IMR-90 (cell line): ENCODE measurements around the gene PTPN11. TPM values are rescaled to one million over a fixed set of nuclear protein-coding genes. Genes with fewer than 3 reads are reported as not detected.

Experiments
- ATAC-seq: fragments of 200-7000 bp; cut with Tn5 transposase; 2 replicates; pipeline ENCODE4 v1.9.1; 2020; ENCODE audit warnings: low read depth, mild to moderate bottlenecking, moderate library complexity
- BruUV-seq: library from RNA; stranded (reverse); fragments of 400-500 nt; replicated peaks from 2 replicates; lab custom pipeline; 2021; lab: Mats Ljungman, UMichigan
- CTCF ChIA-PET: fragments of 300-600 bp; formaldehyde crosslinking; extraction: SDS; loops from one replicate; lab custom pipeline; 2021; ENCODE audit warnings: antibody characterized with exemption; lab: Yijun Ruan, JAX
- POLR2A ChIA-PET: fragments of 300-600 bp; sonication (Branson Sonifier 250); formaldehyde crosslinking; loops from one replicate; lab custom pipeline; 2022; ENCODE audit warnings: antibody characterized with exemption; ENCODE audit not compliant: unreplicated experiment; lab: Charles Lee
- DNase-seq: peaks from one replicate; pipeline ENCODE4 v3.0.0; 2013
- H2AFZ ChIP-seq: replicated peaks from 2 replicates; pipeline ENCODE3; 2013; ENCODE audit warnings: low read length, mild to moderate bottlenecking; ENCODE audit not compliant: poor library complexity
- H2AK5ac ChIP-seq: 2 replicates; pipeline ENCODE4 v1.6.1; 2013; ENCODE audit warnings: low read depth, low read length, inconsistent platforms
- H2AK9ac ChIP-seq: replicated peaks from 2 replicates; pipeline ENCODE3; 2013; ENCODE audit warnings: mild to moderate bottlenecking, low read depth, low read length, moderate library complexity; ENCODE audit not compliant: poor library complexity
- H2BK120ac ChIP-seq: 2 replicates; pipeline ENCODE4 v1.6.1; 2013; ENCODE audit warnings: low read depth, low read length, inconsistent platforms
- H2BK15ac ChIP-seq: 3 replicates; pipeline ENCODE4 v1.6.1; 2013; ENCODE audit warnings: low read depth, low read length, inconsistent platforms
- H2BK20ac ChIP-seq: 2 replicates; pipeline ENCODE4 v1.6.1; 2013; ENCODE audit warnings: low read depth, mild to moderate bottlenecking, inconsistent platforms, low read length, moderate library complexity
- H2BK5ac ChIP-seq: 2 replicates; pipeline ENCODE4 v1.6.1; 2013; ENCODE audit warnings: mild to moderate bottlenecking, low read depth, low read length, inconsistent platforms; ENCODE audit not compliant: poor library complexity, severe bottlenecking
- H3K14ac ChIP-seq: replicated peaks from 2 replicates; pipeline ENCODE4 v1.6.1; 2013; ENCODE audit warnings: low read depth, low read length, inconsistent platforms
- H3K18ac ChIP-seq: 2 replicates; pipeline ENCODE4 v1.6.1; 2013; ENCODE audit warnings: low read depth, low read length, control low read depth
- H3K23ac ChIP-seq: 2 replicates; pipeline ENCODE4 v1.6.1; 2013; ENCODE audit warnings: low read depth, low read length, inconsistent platforms
- H3K27ac ChIP-seq: 2 replicates; pipeline ENCODE4 v1.5.1; 2013; ENCODE audit warnings: mild to moderate bottlenecking, control low read depth, low read length; ENCODE audit not compliant: insufficient read depth
- H3K27me3 ChIP-seq: 2 replicates; pipeline ENCODE4 v1.6.1; 2013; ENCODE audit warnings: low read length; ENCODE audit not compliant: control insufficient read depth, insufficient read depth
- H3K36me3 ChIP-seq: 2 replicates; pipeline ENCODE4 v1.6.1; 2013; ENCODE audit warnings: low read length, mixed read lengths; ENCODE audit not compliant: control insufficient read depth, insufficient read depth
- H3K4ac ChIP-seq: 2 replicates; pipeline ENCODE4 v1.6.1; 2013; ENCODE audit warnings: low read depth, low read length, inconsistent platforms
- H3K4me1 ChIP-seq: 2 replicates; pipeline ENCODE4 v1.6.1; 2013; ENCODE audit warnings: low read length, mixed read lengths; ENCODE audit not compliant: control insufficient read depth, insufficient read depth
- H3K4me2 ChIP-seq: 2 replicates; pipeline ENCODE4 v1.6.1; 2013; ENCODE audit warnings: low read depth, mild to moderate bottlenecking, control low read depth, low read length, moderate library complexity
- H3K4me3 ChIP-seq: 2 replicates; pipeline ENCODE4 v1.5.1; 2013; ENCODE audit warnings: low read depth, mild to moderate bottlenecking, control low read depth, low read length, moderate library complexity; ENCODE audit not compliant: insufficient read depth
- H3K56ac ChIP-seq: 2 replicates; pipeline ENCODE4 v1.6.1; 2013; ENCODE audit warnings: low read length, inconsistent platforms; ENCODE audit not compliant: insufficient read depth; ENCODE audit errors: extremely low read depth
- H3K79me1 ChIP-seq, 2 experiments: 2 replicates each; pipeline ENCODE4 v1.6.1; 2013; ENCODE audit warnings: low read length in 2 of 2, inconsistent platforms in 1 of 2, low read depth in 1 of 2
- H3K9ac ChIP-seq: 2 replicates; pipeline ENCODE4 v1.6.1; 2013; ENCODE audit warnings: low read depth, low read length, control low read depth
- H3K9me1 ChIP-seq: 2 replicates; pipeline ENCODE4 v1.6.1; 2013; ENCODE audit warnings: low read length, inconsistent platforms; ENCODE audit not compliant: insufficient read depth
- H3K9me3 ChIP-seq: 2 replicates; pipeline ENCODE4 v1.6.1; 2013; ENCODE audit warnings: low read length; ENCODE audit not compliant: control insufficient read depth, insufficient read depth
- H4K20me1 ChIP-seq: 2 replicates; pipeline ENCODE4 v1.6.1; 2013; ENCODE audit warnings: low read length, inconsistent platforms; ENCODE audit not compliant: insufficient read depth
- H4K5ac ChIP-seq: 2 replicates; pipeline ENCODE4 v1.6.1; 2013; ENCODE audit warnings: mild to moderate bottlenecking, low read depth, low read length, control low read depth
- H4K8ac ChIP-seq, 2 experiments: 2 replicates each; pipeline ENCODE4 v1.6.1; 2013; ENCODE audit warnings: low read depth in 2 of 2, low read length in 2 of 2, control low read depth in 1 of 2, inconsistent platforms in 1 of 2
- H4K91ac ChIP-seq: 2 replicates; pipeline ENCODE4 v1.6.1; 2013; ENCODE audit warnings: low read depth, low read length, inconsistent platforms; ENCODE audit not compliant: insufficient read depth
- BHLHE40 ChIP-seq: fragments of 150-350 bp; IDR thresholded peaks from 2 replicates; pipeline ENCODE4 v1.6.1; 2016; ENCODE audit warnings: mild to moderate bottlenecking, low read depth, low read length
- CEBPB ChIP-seq: IDR thresholded peaks from 2 replicates; pipeline ENCODE4 v1.6.1; 2012; ENCODE audit warnings: low read depth, low read length, improper control_type of control experiment
- CHD1 ChIP-seq: IDR thresholded peaks from 2 replicates; pipeline ENCODE4 v1.6.1; 2012; ENCODE audit warnings: low read depth, low read length, improper control_type of control experiment
- FOS ChIP-seq: fragments of 150-350 bp; IDR thresholded peaks from 2 replicates; pipeline ENCODE4 v1.6.1; 2016; ENCODE audit warnings: low read depth, low read length
- MAFK ChIP-seq: IDR thresholded peaks from 2 replicates; pipeline ENCODE4 v1.6.1; 2012; ENCODE audit warnings: low read depth, low read length, improper control_type of control experiment
- MAZ ChIP-seq: IDR thresholded peaks from 2 replicates; pipeline ENCODE4 v1.6.1; 2012; ENCODE audit warnings: low read depth, mild to moderate bottlenecking, low read length, improper control_type of control experiment, moderate library complexity, borderline replicate concordance
- MXI1 ChIP-seq: IDR thresholded peaks from 2 replicates; pipeline ENCODE4 v1.6.1; 2012; ENCODE audit warnings: low read depth, mild to moderate bottlenecking, low read length, moderate library complexity, borderline replicate concordance
- NFE2L2 ChIP-seq: fragments of 150-350 bp; IDR thresholded peaks from 2 replicates; pipeline ENCODE4 v1.6.1; 2016; ENCODE audit warnings: low read depth, mild to moderate bottlenecking, low read length
- POLR2A ChIP-seq: IDR thresholded peaks from 2 replicates; pipeline ENCODE4 v1.6.1; 2012; ENCODE audit warnings: mild to moderate bottlenecking, low read depth, low read length
- RAD21 ChIP-seq: IDR thresholded peaks from 2 replicates; pipeline ENCODE4 v1.6.1; 2012; ENCODE audit warnings: low read length, improper control_type of control experiment
- RCOR1 ChIP-seq: IDR thresholded peaks from 2 replicates; pipeline ENCODE4 v1.6.1; 2012; ENCODE audit warnings: mild to moderate bottlenecking, low read length, improper control_type of control experiment; ENCODE audit not compliant: insufficient replicate concordance
- RFX5 ChIP-seq: IDR thresholded peaks from 2 replicates; pipeline ENCODE4 v1.8.0; 2012; ENCODE audit warnings: low read depth, mild to moderate bottlenecking, low read length, moderate library complexity
- SMC3 ChIP-seq: fragments of 150-350 bp; IDR thresholded peaks from 2 replicates; pipeline ENCODE4 v1.6.1; 2016; ENCODE audit warnings: low read depth, mild to moderate bottlenecking, antibody characterized with exemption, low read length, moderate library complexity
- whole genome bisulfite sequencing, 2 experiments: methylation state at CpG; one replicate each; pipeline versions ENCODE4 v1.1.5 to v1.1.7; 2013; ENCODE audit warnings: missing lambda C conversion rate in 2 of 2; ENCODE audit not compliant: insufficient read length in 1 of 2; ENCODE audit errors: extremely low coverage in 2 of 2; 5-methylcytosine and 5-hydroxymethylcytosine counted together
- dilution Hi-C: fragments of 300-500 bp; cut with HindIII; formaldehyde crosslinking; loops from one replicate; pipeline ENCODE4 v1.14.3; 2018; ENCODE audit warnings: low sequenced_read_pairs; ENCODE audit not compliant: unreplicated experiment
- in situ Hi-C: fragments of 300-500 bp; cut with MboI; formaldehyde crosslinking; loops from 3 replicates; pipeline ENCODE4 v1.14.3; 2019; ENCODE audit warnings: low sequenced_read_pairs, inconsistent platforms, mixed read lengths
- intact Hi-C: fragments of 100-400 bp; cut with micrococcal nuclease; formaldehyde crosslinking; loops from 2 replicates; pipeline ENCODE4 v1.10.0; 2022
- polyA plus RNA-seq, 3 experiments: library from polyadenylated mRNA; depleted of rRNA; stranded (reverse); fragments of >200 nt; gene quantifications; 2 replicates each; pipeline ENCODE4 v1.2.3, GENCODE V29; 2012; ENCODE audit warnings: low replicate concordance in 1 of 3
- total RNA-seq: library from RNA; depleted of rRNA; stranded (reverse); fragments of >200 nt; gene quantifications from 2 replicates; pipeline ENCODE4 v1.2.3, GENCODE V29; 2012
- TF ChIP-seq, protein P1 (sequence below): conservative IDR thresholded peaks from 2 replicates; pipeline ENCODE4 v1.5.1; 2012; ENCODE audit warnings: mild to moderate bottlenecking, low read depth, low read length, improper control_type of control experiment
- TF ChIP-seq, protein P2 (sequence below): fragments of 150-350 bp; IDR thresholded peaks from 2 replicates; pipeline ENCODE4 v1.6.1; 2016; ENCODE audit warnings: low read depth, mild to moderate bottlenecking, low read length, moderate library complexity, borderline replicate concordance
- TF ChIP-seq, protein P3 (sequence below): fragments of 150-350 bp; IDR thresholded peaks from 2 replicates; pipeline ENCODE4 v1.6.1; 2017; ENCODE audit warnings: mild to moderate bottlenecking, antibody characterized with exemption, low read length, low read depth

PTPN11 gene
- total and polyA plus RNA-seq, 2 of the 4 experiments (the other 2 are of a cell fraction) = 52.9 to 135 TPM

- no peak overlapping the region for H3K56ac ChIP-seq
- intact Hi-C loops (no loop called here), dilution Hi-C loops (no loop called here), in situ Hi-C loops (no loop called here)
- no peak overlapping the region for H3K14ac ChIP-seq
- BruUV-seq = no TSS peak
- TF ChIP-seq, protein P1, sequence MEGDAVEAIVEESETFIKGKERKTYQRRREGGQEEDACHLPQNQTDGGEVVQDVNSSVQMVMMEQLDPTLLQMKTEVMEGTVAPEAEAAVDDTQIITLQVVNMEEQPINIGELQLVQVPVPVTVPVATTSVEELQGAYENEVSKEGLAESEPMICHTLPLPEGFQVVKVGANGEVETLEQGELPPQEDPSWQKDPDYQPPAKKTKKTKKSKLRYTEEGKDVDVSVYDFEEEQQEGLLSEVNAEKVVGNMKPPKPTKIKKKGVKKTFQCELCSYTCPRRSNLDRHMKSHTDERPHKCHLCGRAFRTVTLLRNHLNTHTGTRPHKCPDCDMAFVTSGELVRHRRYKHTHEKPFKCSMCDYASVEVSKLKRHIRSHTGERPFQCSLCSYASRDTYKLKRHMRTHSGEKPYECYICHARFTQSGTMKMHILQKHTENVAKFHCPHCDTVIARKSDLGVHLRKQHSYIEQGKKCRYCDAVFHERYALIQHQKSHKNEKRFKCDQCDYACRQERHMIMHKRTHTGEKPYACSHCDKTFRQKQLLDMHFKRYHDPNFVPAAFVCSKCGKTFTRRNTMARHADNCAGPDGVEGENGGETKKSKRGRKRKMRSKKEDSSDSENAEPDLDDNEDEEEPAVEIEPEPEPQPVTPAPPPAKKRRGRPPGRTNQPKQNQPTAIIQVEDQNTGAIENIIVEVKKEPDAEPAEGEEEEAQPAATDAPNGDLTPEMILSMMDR = no peak
- TF ChIP-seq MAZ = no peak
- TF ChIP-seq, protein P2, sequence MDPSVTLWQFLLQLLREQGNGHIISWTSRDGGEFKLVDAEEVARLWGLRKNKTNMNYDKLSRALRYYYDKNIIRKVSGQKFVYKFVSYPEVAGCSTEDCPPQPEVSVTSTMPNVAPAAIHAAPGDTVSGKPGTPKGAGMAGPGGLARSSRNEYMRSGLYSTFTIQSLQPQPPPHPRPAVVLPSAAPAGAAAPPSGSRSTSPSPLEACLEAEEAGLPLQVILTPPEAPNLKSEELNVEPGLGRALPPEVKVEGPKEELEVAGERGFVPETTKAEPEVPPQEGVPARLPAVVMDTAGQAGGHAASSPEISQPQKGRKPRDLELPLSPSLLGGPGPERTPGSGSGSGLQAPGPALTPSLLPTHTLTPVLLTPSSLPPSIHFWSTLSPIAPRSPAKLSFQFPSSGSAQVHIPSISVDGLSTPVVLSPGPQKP = no peak
- TF ChIP-seq FOS = no peak
- TF ChIP-seq MXI1 = no peak
- TF ChIP-seq CHD1 = no peak
- no peak for TF ChIP-seq POLR2A
- no peak for TF ChIP-seq RAD21
- TF ChIP-seq SMC3 = no peak
- TF ChIP-seq MAFK = no peak
- TF ChIP-seq, protein P3, sequence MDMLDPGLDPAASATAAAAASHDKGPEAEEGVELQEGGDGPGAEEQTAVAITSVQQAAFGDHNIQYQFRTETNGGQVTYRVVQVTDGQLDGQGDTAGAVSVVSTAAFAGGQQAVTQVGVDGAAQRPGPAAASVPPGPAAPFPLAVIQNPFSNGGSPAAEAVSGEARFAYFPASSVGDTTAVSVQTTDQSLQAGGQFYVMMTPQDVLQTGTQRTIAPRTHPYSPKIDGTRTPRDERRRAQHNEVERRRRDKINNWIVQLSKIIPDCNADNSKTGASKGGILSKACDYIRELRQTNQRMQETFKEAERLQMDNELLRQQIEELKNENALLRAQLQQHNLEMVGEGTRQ = no peak
- TF ChIP-seq NFE2L2 = no peak
- TF ChIP-seq RFX5 = no peak
- TF ChIP-seq BHLHE40 = no peak
- TF ChIP-seq RCOR1 = no peak
- TF ChIP-seq CEBPB = no peak
- H4K8ac ChIP-seq = no peak overlapping the region
- H2AK5ac ChIP-seq = no peak overlapping the region
- no peak overlapping the region for H2AFZ ChIP-seq
- WGBS, 2 experiments = no CpG with 5 or more reads among the region's 3 CpGs
- ChIA-PET POLR2A (no interaction called here), CTCF (interaction anchor here (0.6 kb wide), 1 partner anchor 9 kb away, joined by 3 read pairs; no protein-coding TSS in a partner anchor)
- H3K9me3 ChIP-seq = no peaks in the 10 kb centered on the region
- no peak overlapping the region for H3K27ac ChIP-seq
- DNase-seq = no peak
- H3K23ac ChIP-seq = no peak overlapping the region
- H2BK120ac ChIP-seq = no peak overlapping the region
- no peak overlapping the region for H3K9ac ChIP-seq
- H3K36me3 ChIP-seq = peaks cover 6% of the 10 kb centered on the region; the same call in 1 of the 2 replicates
- no peak overlapping the region for H3K18ac ChIP-seq
- H4K5ac ChIP-seq = no peak overlapping the region
- H2BK5ac ChIP-seq = no peak overlapping the region
- no peaks in the 10 kb centered on the region for H3K4me1 ChIP-seq
- no peaks in the 10 kb centered on the region for H3K27me3 ChIP-seq
- no peak overlapping the region for H4K91ac ChIP-seq
- H2BK20ac ChIP-seq = no peak overlapping the region
- peaks cover 12% of the 10 kb centered on the region; the same call in 1 of the 2 replicates for H3K9me1 ChIP-seq
- H3K4ac ChIP-seq = no peak overlapping the region
- peaks cover 16 to 64% of the 10 kb centered on the region in 2 experiments for H3K79me1 ChIP-seq
- no peak overlapping the region for H3K4me3 ChIP-seq
- peaks cover 65% of the 10 kb centered on the region for H4K20me1 ChIP-seq
- no peak overlapping the region for H2BK15ac ChIP-seq
- no peak overlapping the region for H2AK9ac ChIP-seq
- no peak overlapping the region for H3K4me2 ChIP-seq
- ATAC-seq = no peak
Measured at GRCh38 chr12:112431965-112432364, 13.2 kb downstream of the PTPN11 start.
